Measurements from ENCODE around the gene SFTPA1. TPM values are rescaled to one million over a fixed set of nuclear protein-coding genes. Genes with fewer than 3 reads are reported as not detected.
"Not testable (repeated sequence)": the region's sequence is repeated elsewhere in the genome, so short reads cannot be mapped to it uniquely, and the experiment has no call there.

The SFTPA1 gene
- total RNA-seq, 1 experiment from 2014 or later: not detected

DNA sequence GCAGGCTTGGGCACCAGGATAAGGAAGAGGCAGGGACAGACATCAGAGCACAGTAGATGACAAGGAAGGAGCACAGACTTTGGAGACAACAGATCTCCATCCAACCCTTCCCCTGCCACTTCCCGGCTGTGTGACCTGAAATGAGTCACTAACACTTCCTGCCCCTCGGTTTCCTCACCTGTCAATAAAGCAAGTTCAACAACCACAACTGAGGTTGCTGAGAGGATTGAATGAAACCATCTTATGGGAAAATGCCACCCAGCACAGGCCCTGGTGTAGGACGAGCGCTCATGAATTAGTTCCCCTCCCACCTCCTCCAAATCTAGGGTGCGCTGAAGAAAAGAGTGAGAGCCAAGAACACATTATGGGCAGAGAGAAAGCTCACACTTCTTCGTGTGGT is 27.8 kb upstream of the SFTPA1 start:
- H3K9me2 ChIP-seq (replicated peaks; ENCODE audit: insufficient read depth, low read length); H3K4me2 ChIP-seq (ENCODE audit: low read depth, low read length, poor library complexity, severe bottlenecking); H3K9ac ChIP-seq (ENCODE audit: low read length); H2AFZ ChIP-seq (ENCODE audit: low read length); H3K4me3 ChIP-seq (ENCODE audit: low read length); H3K27me3 ChIP-seq (ENCODE audit: low read length); H3K36me3 ChIP-seq (ENCODE audit: insufficient read depth, low read length); H3K27ac ChIP-seq (ENCODE audit: low read length); H3K4me1 ChIP-seq (ENCODE audit: low read length); DNase-seq; H4K20me1 ChIP-seq (ENCODE audit: insufficient read depth, low read depth, low read length); H3K9me3 ChIP-seq (ENCODE audit: low read length); H3K79me2 ChIP-seq (ENCODE audit: low read length): not testable (repeated sequence)

DNA sequence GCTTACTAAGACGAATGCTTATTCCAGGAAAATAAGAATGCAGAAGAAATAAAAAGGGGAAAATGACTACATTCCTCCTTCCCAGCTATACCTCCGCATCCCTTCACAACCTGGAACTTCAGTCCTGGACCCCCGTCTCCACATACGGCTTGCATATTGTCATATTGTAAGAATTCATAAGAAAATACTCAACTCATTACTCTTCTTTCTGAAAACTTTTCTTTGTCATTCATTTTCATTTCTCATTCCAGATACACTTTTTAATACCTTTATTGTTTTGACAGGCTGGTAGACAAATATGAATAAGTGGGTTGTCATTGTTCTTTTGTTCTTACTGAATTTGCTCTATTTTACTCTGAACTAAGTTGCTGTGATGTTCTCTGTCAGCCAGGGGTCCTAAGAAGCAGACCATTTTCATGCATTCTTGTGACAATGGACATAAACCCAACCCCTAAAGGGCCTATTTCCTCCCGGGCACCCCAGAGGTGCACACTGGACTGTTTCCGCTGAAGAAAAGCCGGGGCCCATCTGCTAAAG is 27.2 kb upstream of the SFTPA1 start:
- no peak overlapping the region for H3K9ac ChIP-seq (ENCODE audit: low read length)
- no peaks in the 10 kb centered on the region for H3K79me2 ChIP-seq (ENCODE audit: low read length)
- H3K27ac ChIP-seq (ENCODE audit: low read length): no peak overlapping the region
- H3K9me3 ChIP-seq (ENCODE audit: low read length): no peaks in the 10 kb centered on the region
- no peak overlapping the region for H2AFZ ChIP-seq (ENCODE audit: low read length)
- no peak overlapping the region for H3K4me3 ChIP-seq (ENCODE audit: low read length)
- H4K20me1 ChIP-seq (ENCODE audit: insufficient read depth, low read depth, low read length): no peaks in the 10 kb centered on the region
- H3K9me2 ChIP-seq (replicated peaks; ENCODE audit: insufficient read depth, low read length): no peaks in the 10 kb centered on the region
- no peaks in the 10 kb centered on the region for H3K4me1 ChIP-seq (ENCODE audit: low read length)
- H3K27me3 ChIP-seq (ENCODE audit: low read length): no peaks in the 10 kb centered on the region
- H3K4me2 ChIP-seq (ENCODE audit: low read depth, low read length, poor library complexity, severe bottlenecking): no peak overlapping the region
- no peaks in the 10 kb centered on the region for H3K36me3 ChIP-seq (ENCODE audit: insufficient read depth, low read length)
- DNase-seq: no peak

DNA sequence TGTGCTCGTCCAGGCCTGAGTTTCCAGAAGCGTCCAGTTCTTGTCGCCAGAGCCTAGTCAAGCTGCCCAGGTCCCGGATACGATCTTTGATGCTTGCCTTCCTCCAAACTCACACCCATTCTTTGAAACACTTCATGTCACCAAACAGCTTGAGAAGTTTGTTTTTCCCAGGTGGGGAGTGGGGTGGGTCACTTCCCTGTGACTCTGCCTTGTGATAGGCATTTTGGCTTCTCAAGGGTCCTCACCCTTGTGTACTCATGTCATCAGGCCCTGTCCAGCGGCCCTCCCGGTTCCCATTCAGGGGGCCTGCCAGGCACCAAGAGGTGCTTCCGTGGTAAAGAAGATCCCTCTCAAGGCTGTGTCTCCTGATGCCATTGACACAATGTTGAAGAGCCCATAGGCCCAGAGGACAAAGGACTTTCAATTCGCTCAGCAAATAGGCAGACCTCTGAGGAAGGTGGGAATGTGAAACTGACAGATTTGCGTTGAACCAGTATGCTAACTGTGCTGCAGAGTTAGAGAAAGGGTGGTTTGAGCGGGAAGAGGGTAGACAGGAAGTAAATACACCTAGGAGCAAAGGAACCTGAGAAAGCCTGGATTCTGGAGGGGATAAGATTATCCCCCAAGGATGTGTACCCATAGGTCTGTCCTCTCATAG is 24.7 kb upstream of the SFTPA1 start:
- no peaks in the 10 kb centered on the region for H3K36me3 ChIP-seq (ENCODE audit: insufficient read depth, low read length)
- no peaks in the 10 kb centered on the region for H3K4me1 ChIP-seq (ENCODE audit: low read length)
- no peaks in the 10 kb centered on the region for H3K9me3 ChIP-seq (ENCODE audit: low read length)
- H3K79me2 ChIP-seq (ENCODE audit: low read length): no peaks in the 10 kb centered on the region
- H4K20me1 ChIP-seq (ENCODE audit: insufficient read depth, low read depth, low read length): no peaks in the 10 kb centered on the region
- no peak overlapping the region for H3K9ac ChIP-seq (ENCODE audit: low read length)
- H3K27ac ChIP-seq (ENCODE audit: low read length): no peak overlapping the region
- H3K27me3 ChIP-seq (ENCODE audit: low read length): no peaks in the 10 kb centered on the region
- no peak overlapping the region for H3K4me3 ChIP-seq (ENCODE audit: low read length)
- H3K9me2 ChIP-seq (replicated peaks; ENCODE audit: insufficient read depth, low read length): no peaks in the 10 kb centered on the region
- DNase-seq: no peak
- no peak overlapping the region for H3K4me2 ChIP-seq (ENCODE audit: low read depth, low read length, poor library complexity, severe bottlenecking)
- H2AFZ ChIP-seq (ENCODE audit: low read length): no peak overlapping the region

DNA sequence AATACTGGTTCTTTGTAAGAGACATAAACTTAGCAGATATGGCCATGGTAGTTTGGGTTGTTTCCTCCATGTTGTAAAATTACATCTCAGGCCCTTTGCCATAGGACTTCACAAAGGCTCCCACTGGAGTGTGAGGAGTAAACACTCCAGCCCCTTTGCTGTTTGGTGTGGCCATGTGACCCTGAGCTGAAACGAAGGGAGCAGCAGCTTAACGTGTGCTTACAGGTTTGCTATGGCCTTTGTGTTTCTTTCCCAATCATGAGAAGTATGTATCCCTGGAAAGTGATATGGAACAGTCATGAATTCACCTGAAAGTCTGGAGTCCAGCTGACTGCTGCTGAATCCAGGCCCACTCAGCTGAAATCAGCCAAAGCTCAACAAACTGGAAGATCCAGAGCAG is 23.8 kb upstream of the SFTPA1 start:
- Histone ChIP-seq H2AFZ (ENCODE audit: low read length) (no peak overlapping the region), H3K79me2 (ENCODE audit: low read length) (no peaks in the 10 kb centered on the region), H4K20me1 (ENCODE audit: insufficient read depth, low read depth, low read length) (no peaks in the 10 kb centered on the region), H3K9me2 (replicated peaks; ENCODE audit: insufficient read depth, low read length) (no peaks in the 10 kb centered on the region), H3K27me3 (ENCODE audit: low read length) (no peaks in the 10 kb centered on the region), H3K9me3 (ENCODE audit: low read length) (no peaks in the 10 kb centered on the region), H3K4me2 (ENCODE audit: low read depth, low read length, poor library complexity, severe bottlenecking) (no peak overlapping the region), H3K27ac (ENCODE audit: low read length) (no peak overlapping the region), H3K36me3 (ENCODE audit: insufficient read depth, low read length) (no peaks in the 10 kb centered on the region), H3K4me1 (ENCODE audit: low read length) (no peaks in the 10 kb centered on the region), H3K9ac (ENCODE audit: low read length) (no peak overlapping the region), H3K4me3 (ENCODE audit: low read length) (no peak overlapping the region)
- DNase-seq: no peak

DNA sequence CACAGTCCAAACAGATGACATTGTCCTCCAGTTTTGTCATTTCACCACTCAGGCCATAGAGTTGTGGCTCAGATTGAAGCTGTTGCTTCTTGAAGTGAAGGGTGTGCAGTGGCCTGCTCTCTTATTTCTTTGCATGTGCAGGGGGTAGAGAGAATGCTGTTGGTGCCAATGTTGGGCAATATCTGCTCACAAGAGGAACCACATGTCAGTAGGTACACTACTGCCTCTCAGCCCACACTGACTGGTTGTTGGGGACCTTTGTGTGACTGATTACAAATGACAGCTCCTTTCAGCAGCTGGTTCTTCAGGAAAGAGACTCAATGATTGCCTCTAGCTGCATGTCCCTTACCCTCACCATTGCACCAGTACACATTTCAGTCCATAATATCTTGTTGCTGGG is 21.9 kb upstream of the SFTPA1 start:
- H4K20me1 ChIP-seq (ENCODE audit: insufficient read depth, low read depth, low read length): no peaks in the 10 kb centered on the region
- no peak overlapping the region for H3K27ac ChIP-seq (ENCODE audit: low read length)
- no peaks in the 10 kb centered on the region for H3K9me2 ChIP-seq (replicated peaks; ENCODE audit: insufficient read depth, low read length)
- DNase-seq: no peak
- H3K9me3 ChIP-seq (ENCODE audit: low read length): no peaks in the 10 kb centered on the region
- no peaks in the 10 kb centered on the region for H3K27me3 ChIP-seq (ENCODE audit: low read length)
- no peak overlapping the region for H3K4me2 ChIP-seq (ENCODE audit: low read depth, low read length, poor library complexity, severe bottlenecking)
- no peaks in the 10 kb centered on the region for H3K79me2 ChIP-seq (ENCODE audit: low read length)
- H3K36me3 ChIP-seq (ENCODE audit: insufficient read depth, low read length): no peaks in the 10 kb centered on the region
- no peaks in the 10 kb centered on the region for H3K4me1 ChIP-seq (ENCODE audit: low read length)
- no peak overlapping the region for H2AFZ ChIP-seq (ENCODE audit: low read length)
- no peak overlapping the region for H3K4me3 ChIP-seq (ENCODE audit: low read length)
- no peak overlapping the region for H3K9ac ChIP-seq (ENCODE audit: low read length)

DNA sequence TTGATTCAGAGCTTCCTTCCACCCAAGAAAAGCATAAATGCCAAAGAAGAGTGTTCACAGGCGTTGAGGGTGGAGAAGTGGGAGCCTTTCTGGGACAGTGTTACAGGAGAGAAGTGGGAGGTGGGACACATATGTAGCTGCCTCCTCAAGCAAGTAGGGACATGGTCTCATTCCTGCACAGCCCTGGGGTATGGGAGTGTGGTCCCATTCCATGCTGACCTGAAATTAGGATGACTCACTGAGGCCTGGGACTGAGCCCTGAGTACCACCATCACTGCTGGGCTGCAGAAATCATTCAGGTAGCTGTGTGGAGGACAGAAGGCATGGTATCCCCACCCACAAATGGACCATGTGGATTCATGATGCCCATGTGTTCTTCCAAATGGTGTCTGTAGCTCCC is 17.4 kb upstream of the SFTPA1 start:
- Histone ChIP-seq H4K20me1 (ENCODE audit: insufficient read depth, low read depth, low read length) (no peaks in the 10 kb centered on the region), H3K4me3 (ENCODE audit: low read length) (no peak overlapping the region), H3K4me1 (ENCODE audit: low read length) (no peaks in the 10 kb centered on the region), H3K9me3 (ENCODE audit: low read length) (no peaks in the 10 kb centered on the region; the same call in 1 of the 2 replicates), H3K4me2 (ENCODE audit: low read depth, low read length, poor library complexity, severe bottlenecking) (no peak overlapping the region), H3K27ac (ENCODE audit: low read length) (no peak overlapping the region), H3K27me3 (ENCODE audit: low read length) (0 out of 2 replicates have a peak, but pooled peaks cover 3% of the 10 kb centered on the region), H3K79me2 (ENCODE audit: low read length) (no peaks in the 10 kb centered on the region), H2AFZ (ENCODE audit: low read length) (no peak overlapping the region), H3K36me3 (ENCODE audit: insufficient read depth, low read length) (no peaks in the 10 kb centered on the region), H3K9me2 (replicated peaks; ENCODE audit: insufficient read depth, low read length) (no peaks in the 10 kb centered on the region), H3K9ac (ENCODE audit: low read length) (no peak overlapping the region)
- no peak for DNase-seq

DNA sequence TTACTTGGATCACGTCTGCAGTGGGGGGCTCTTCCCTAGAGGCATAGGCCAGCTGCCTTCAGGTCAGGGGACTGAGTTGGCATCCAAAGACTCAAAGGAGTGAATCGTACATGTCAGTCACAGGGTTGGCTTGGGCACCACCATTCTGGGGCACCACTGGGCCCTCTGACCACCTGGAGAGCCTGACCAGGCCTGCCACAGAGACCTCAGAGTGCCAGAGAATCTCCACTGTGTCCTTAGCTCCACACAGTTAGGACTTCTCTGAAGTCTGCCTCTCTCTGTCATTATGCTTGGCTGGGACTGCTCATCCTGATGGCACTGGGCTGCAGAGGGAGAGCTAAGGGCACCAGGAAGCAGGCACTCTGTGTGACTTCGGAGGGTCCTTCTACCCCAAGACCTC is 16.2 kb upstream of the SFTPA1 start:
- not testable (repeated sequence) for H3K9me3 ChIP-seq (ENCODE audit: low read length); H3K79me2 ChIP-seq (ENCODE audit: low read length); H3K9ac ChIP-seq (ENCODE audit: low read length); H2AFZ ChIP-seq (ENCODE audit: low read length); H3K36me3 ChIP-seq (ENCODE audit: insufficient read depth, low read length); H3K4me3 ChIP-seq (ENCODE audit: low read length); H3K4me1 ChIP-seq (ENCODE audit: low read length); H4K20me1 ChIP-seq (ENCODE audit: insufficient read depth, low read depth, low read length); DNase-seq; H3K27ac ChIP-seq (ENCODE audit: low read length); H3K27me3 ChIP-seq (ENCODE audit: low read length); H3K4me2 ChIP-seq (ENCODE audit: low read depth, low read length, poor library complexity, severe bottlenecking); H3K9me2 ChIP-seq (replicated peaks; ENCODE audit: insufficient read depth, low read length)

DNA sequence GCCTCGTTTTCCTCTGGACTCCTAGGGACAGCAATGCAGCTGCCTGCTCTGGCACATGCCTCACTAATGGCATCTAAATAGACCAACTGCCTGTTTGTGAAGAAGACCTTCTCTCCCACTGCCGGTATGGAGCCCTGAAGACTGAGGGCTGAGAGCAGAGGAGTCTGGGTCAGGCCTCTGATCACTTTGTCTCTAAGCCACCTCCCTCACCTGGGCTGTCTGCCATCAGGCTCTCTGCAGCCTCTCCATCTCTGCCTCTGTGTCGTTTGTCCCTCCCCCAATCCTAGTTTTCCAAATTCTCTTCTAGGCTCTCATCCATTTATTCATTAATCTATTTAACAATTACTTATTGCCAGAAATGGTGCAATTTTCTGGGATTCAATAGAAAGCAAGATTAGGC is 15.2 kb upstream of the SFTPA1 start:
- H3K4me1 ChIP-seq (ENCODE audit: low read length): peaks cover 1% of the 10 kb centered on the region; the same call in 1 of the 2 replicates
- no peak overlapping the region for H3K4me3 ChIP-seq (ENCODE audit: low read length)
- no peaks in the 10 kb centered on the region for H3K79me2 ChIP-seq (ENCODE audit: low read length)
- DNase-seq: no peak
- 0 out of 2 replicates have a peak, but pooled peaks cover 3% of the 10 kb centered on the region for H3K27me3 ChIP-seq (ENCODE audit: low read length)
- H3K36me3 ChIP-seq (ENCODE audit: insufficient read depth, low read length): no peaks in the 10 kb centered on the region
- H3K9ac ChIP-seq (ENCODE audit: low read length): no peak overlapping the region
- no peak overlapping the region for H3K4me2 ChIP-seq (ENCODE audit: low read depth, low read length, poor library complexity, severe bottlenecking)
- H3K27ac ChIP-seq (ENCODE audit: low read length): no peak overlapping the region
- no peaks in the 10 kb centered on the region for H3K9me2 ChIP-seq (replicated peaks; ENCODE audit: insufficient read depth, low read length)
- no peaks in the 10 kb centered on the region; the same call in 1 of the 2 replicates for H3K9me3 ChIP-seq (ENCODE audit: low read length)
- no peaks in the 10 kb centered on the region for H4K20me1 ChIP-seq (ENCODE audit: insufficient read depth, low read depth, low read length)
- H2AFZ ChIP-seq (ENCODE audit: low read length): no peak overlapping the region

Data from Karpas-422 (cell line).